Measurements from ENCODE around the gene MOSPD2.

DNA sequence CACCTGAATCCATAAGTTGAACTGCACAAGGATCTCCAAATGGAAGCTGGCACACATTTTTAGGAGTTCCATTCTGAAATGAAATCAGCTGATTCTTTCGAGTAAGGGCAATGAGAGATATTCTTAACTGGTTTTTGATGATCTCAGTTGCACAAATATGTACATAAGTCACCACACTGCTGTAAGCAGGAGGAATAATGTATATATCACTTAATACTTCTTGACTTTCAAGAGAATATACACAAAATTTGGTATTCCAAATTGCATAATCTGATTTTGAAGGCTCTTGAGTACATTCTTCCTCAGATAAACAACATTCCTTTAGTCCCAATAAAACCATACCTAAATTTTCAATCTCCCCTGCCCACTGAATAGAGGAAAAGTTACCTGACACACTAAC lies 8.6 kb upstream of the MOSPD2 start:
- no peak for TF ChIP-seq POLR2A (IDR thresholded peaks at IDR 0.05; ENCODE audit: low read length)
- TF ChIP-seq GATA1 (IDR thresholded peaks at IDR 0.05; ENCODE audit: low read depth, low read length): no peak

All from erythroblast (primary cell).